Sciatic nerve (tissue), 2 donors: ENCODE measurements around the gene FAM110A. TPM values are rescaled to one million over a fixed set of nuclear protein-coding genes. Genes with fewer than 3 reads are reported as not detected.
A peak's percentile ranks its signal among the peaks of the same experiment; 100 is the strongest.
"Not testable (repeated sequence)": the region's sequence is repeated elsewhere in the genome, so short reads cannot be mapped to it uniquely, and the experiment has no call there.

ENCODE experiments used
- ATAC-seq: fragments of 200-7000 bp; cut with Tn5 transposase; one replicate; pipeline ENCODE4 v1.9.1; 2020; ENCODE audit warnings: mild to moderate bottlenecking, moderate library complexity
- DNase-seq: peaks from one replicate; pipeline ENCODE4 v3.0.0-alpha.2; 2020; ENCODE audit warnings: low spot score
- intact Hi-C: fragments of 100-400 bp; cut with DNase I; formaldehyde crosslinking; loops from one replicate; pipeline ENCODE4 v1.14.2; 2022
- total RNA-seq: library from RNA; stranded (reverse); fragmentation: NEBNext Ultra II Directional; extraction: Animal tissue kit (Norgen Biotek cat#: 25700); gene quantifications from one replicate; pipeline ENCODE4 v1.2.1, GENCODE V29; 2021
- donor health status: DM: no; HTN: no; CAD: no.
- donor health status: DM: no; HTN: no; CAD: no.

FAM110A gene
- total RNA-seq: 4.2 TPM

- ATAC-seq (peak; percentile 99), DNase-seq (peak; percentile 97)
- intact Hi-C loops: no loop called here
These were observed at the start of gene FAM110A for GRCh38 chr20:833450-834150. FAM110A (plus strand) TSS chr20:833715; CDS start chr20:844805, 11,090 bp downstream.

- ATAC-seq (no peak), DNase-seq (no peak)
- intact Hi-C loops: no loop called here
These were observed 45.7 kb upstream of the FAM110A start for GRCh38 chr20:787825-788224.

- intact Hi-C loops: no loop called here
- DNase-seq (no peak), ATAC-seq (no peak)
These were observed 42.5 kb upstream of the FAM110A start for GRCh38 chr20:791056-791455.

GRCh38 chr20:792248-792647, 41.3 kb upstream of the FAM110A start:
- no peak for ATAC-seq
- intact Hi-C loops: no loop called here
- DNase-seq: no peak

GRCh38 chr20:796921-797320, 36.6 kb upstream of the FAM110A start:
- intact Hi-C loops: no loop called here
- no peak for DNase-seq
- no peak for ATAC-seq

GRCh38 chr20:798746-799145, 34.8 kb upstream of the FAM110A start:
- ATAC-seq, intact Hi-C loops, DNase-seq: not testable (repeated sequence)

- intact Hi-C loops, ATAC-seq, DNase-seq: not testable (repeated sequence)
These were observed 33.5 kb upstream of the FAM110A start for GRCh38 chr20:800026-800425.

GRCh38 chr20:801678-802077, 31.8 kb upstream of the FAM110A start:
- no peak for ATAC-seq
- intact Hi-C loops: no loop called here
- DNase-seq: no peak

- intact Hi-C loops: no loop called here
- no peak for ATAC-seq
These were observed 27.8 kb upstream of the FAM110A start for GRCh38 chr20:805713-806112.

GRCh38 chr20:811776-812434, 21.6 kb upstream of the FAM110A start:
- DNase-seq, ATAC-seq, intact Hi-C loops: not testable (repeated sequence)

More at GRCh38 chr20:805713-806112, 27.8 kb upstream of the FAM110A start:
- no peak for DNase-seq

- intact Hi-C loops, DNase-seq, ATAC-seq: not testable (repeated sequence)
These were observed 21.1 kb upstream of the FAM110A start for GRCh38 chr20:812435-812814.

GRCh38 chr20:813390-813789, 20.1 kb upstream of the FAM110A start:
- no peak for DNase-seq
- ATAC-seq: no peak
- intact Hi-C loops: no loop called here

- intact Hi-C loops: no loop called here
- ATAC-seq (no peak), DNase-seq (no peak)
These were observed 18.3 kb upstream of the FAM110A start for GRCh38 chr20:815226-815625.

GRCh38 chr20:815914-816606, 17.5 kb upstream of the FAM110A start:
- intact Hi-C loops: no loop called here
- DNase-seq (peak; percentile 75), ATAC-seq (peak; percentile 61)

- intact Hi-C loops: no loop called here
- DNase-seq (no peak), ATAC-seq (no peak)
These were observed 15.4 kb upstream of the FAM110A start for GRCh38 chr20:818001-818664.

GRCh38 chr20:819680-820322, 13.7 kb upstream of the FAM110A start:
- intact Hi-C loops: loop anchor here (5.0 kb wide), 1 partner anchor 138 kb away; no protein-coding TSS in a partner anchor
- ATAC-seq (no peak), DNase-seq (no peak)

- intact Hi-C loops: loop anchor here (5.0 kb wide), 1 partner anchor 137 kb away; no protein-coding TSS in a partner anchor
- ATAC-seq: no peak
- DNase-seq: no peak
These were observed 13.1 kb upstream of the FAM110A start for GRCh38 chr20:820323-820953.

- ATAC-seq: no peak
- no peak for DNase-seq
- intact Hi-C loops: loop anchor here (5.0 kb wide), 1 partner anchor 136 kb away; no protein-coding TSS in a partner anchor
These were observed 12.3 kb upstream of the FAM110A start for GRCh38 chr20:821046-821730.
